ENCODE data around the gene TMEM69. TPM values are rescaled to one million over a fixed set of nuclear protein-coding genes. Genes with fewer than 3 reads are reported as not detected.

The TMEM69 gene, protein sequence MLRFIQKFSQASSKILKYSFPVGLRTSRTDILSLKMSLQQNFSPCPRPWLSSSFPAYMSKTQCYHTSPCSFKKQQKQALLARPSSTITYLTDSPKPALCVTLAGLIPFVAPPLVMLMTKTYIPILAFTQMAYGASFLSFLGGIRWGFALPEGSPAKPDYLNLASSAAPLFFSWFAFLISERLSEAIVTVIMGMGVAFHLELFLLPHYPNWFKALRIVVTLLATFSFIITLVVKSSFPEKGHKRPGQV
- total RNA-seq (ENCODE audit: low replicate concordance), result 6.3 and 24.4 TPM in 2 replicates

DNA sequence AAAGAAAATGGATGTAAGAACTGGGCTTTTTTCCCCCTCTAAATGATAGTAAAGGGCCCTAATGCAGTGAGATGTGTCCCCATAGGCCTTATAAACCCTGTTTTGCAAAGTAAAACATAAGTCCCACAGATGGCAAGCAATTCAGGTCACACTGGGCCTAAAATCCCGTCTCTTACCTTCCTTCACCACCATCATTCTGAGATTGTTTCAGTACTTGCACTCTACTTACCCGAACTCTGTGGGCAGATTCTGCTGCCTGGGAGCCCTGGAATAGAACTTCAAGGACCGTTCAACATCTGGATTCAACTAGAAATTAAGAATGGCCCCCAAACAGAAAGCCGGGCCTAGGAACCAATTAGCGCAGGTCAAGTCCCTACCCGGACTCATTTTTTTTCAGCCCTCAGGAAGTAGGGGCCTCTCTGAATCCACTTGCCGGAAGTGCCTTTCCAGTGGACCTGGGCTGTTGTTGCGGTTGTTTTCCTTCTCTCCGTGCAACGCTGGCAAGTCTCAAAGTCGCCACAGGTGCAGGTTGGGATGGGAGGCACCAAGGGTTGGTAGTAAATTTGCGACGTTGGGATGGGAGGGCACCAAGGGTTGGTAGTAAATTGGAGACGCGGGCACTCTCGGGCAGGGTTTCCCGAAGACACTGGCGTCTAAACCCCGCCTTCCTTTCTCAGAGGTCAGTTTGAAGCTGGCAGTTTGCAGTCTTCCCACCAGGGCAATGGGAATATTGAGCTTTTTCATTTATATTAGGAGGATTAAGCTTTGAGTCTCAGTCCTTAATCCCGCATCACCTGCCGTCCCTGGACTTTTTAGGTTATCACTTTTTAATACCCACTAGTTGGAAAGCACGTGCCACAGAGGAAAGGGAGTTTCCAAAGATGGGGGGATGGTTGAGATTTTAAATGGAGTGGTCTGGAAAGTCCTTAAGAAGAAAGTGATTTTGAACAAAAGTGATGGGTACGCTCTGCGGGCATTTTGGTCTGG lies at the start of gene TMEM69:
Gene TMEM69, plus strand, starts transcription at position 428 of the 987 bp plus-strand sequence. CDS start 2,888 bp downstream, outside the sequence.
- DNase-seq (ENCODE audit: low read depth), result peak; percentile 96
- peak within 1 kb of the TSS; percentile 97 for H3K4me3 ChIP-seq (ENCODE audit: low read depth, low read length)
- TF ChIP-seq, protein P1, sequence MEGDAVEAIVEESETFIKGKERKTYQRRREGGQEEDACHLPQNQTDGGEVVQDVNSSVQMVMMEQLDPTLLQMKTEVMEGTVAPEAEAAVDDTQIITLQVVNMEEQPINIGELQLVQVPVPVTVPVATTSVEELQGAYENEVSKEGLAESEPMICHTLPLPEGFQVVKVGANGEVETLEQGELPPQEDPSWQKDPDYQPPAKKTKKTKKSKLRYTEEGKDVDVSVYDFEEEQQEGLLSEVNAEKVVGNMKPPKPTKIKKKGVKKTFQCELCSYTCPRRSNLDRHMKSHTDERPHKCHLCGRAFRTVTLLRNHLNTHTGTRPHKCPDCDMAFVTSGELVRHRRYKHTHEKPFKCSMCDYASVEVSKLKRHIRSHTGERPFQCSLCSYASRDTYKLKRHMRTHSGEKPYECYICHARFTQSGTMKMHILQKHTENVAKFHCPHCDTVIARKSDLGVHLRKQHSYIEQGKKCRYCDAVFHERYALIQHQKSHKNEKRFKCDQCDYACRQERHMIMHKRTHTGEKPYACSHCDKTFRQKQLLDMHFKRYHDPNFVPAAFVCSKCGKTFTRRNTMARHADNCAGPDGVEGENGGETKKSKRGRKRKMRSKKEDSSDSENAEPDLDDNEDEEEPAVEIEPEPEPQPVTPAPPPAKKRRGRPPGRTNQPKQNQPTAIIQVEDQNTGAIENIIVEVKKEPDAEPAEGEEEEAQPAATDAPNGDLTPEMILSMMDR (IDR thresholded peaks at IDR 0.05; ENCODE audit: insufficient read depth, low read length), result peak; percentile 40

DNA sequence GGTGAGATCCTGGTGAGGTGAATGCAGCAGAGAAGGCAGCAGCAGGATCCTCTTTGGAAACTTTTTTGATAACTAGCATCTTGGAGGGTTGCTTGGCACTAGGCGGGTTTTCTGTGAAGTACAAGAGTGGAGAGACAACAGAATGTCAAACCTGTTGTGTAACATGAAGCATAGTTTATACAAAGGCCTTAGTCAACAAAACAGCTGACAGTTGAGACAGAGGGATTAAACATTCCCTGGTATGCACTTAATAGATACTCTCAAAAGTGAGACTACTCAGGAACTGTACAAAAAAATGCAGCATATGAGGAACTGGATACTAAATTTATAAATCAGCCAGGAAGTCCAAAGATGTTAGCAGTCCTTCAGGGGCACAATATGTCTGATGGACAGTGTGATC lies 47.7 kb upstream of the TMEM69 start:
- DNase-seq (ENCODE audit: low read depth), result no peak
- TF ChIP-seq, protein P1 (IDR thresholded peaks at IDR 0.05; ENCODE audit: insufficient read depth, low read length), result no peak
- H3K4me3 ChIP-seq (ENCODE audit: low read depth, low read length), result no peak overlapping the region

DNA sequence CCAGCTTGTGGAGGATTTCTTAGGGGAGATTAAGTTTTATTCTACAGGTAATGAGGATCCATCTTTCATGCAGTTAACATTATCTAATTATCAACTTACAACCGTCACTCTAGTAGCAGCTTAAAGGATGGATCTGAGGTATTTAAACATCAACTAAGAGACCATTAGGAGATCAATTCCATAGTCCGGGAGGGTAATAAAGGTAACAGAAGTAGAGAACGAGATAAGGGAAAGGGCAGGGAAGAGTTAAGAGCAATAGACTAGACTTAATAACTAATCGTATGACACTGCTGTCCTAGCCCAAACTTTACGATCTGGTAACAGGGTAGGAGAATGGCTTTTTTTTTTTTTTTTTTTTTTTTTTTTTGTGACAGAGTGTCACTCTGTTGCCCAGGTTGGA lies 44.7 kb upstream of the TMEM69 start:
- no peak overlapping the region for H3K4me3 ChIP-seq (ENCODE audit: low read depth, low read length)
- no peak for DNase-seq (ENCODE audit: low read depth)
- TF ChIP-seq, protein P1 (IDR thresholded peaks at IDR 0.05; ENCODE audit: insufficient read depth, low read length), result no peak

DNA sequence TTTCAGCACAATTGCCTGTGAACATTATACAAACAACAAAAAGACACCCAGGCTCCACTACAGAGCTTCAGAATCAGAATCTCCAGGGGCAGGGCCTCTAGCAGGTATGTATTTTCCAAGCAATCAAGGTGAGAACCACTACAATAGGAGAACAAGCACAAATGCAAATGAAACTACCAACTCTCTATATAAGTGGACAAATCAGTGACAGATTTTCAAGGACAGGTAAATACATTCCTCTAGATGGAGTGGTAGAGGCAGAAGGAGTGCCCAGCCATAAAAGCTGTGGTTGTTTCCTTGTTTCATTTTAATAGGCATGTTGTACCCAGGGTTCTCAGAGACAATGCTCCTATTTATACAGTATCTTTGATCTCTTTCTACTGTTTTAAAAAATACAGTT lies 44.0 kb upstream of the TMEM69 start:
- TF ChIP-seq, protein P1 (IDR thresholded peaks at IDR 0.05; ENCODE audit: insufficient read depth, low read length), result no peak
- H3K4me3 ChIP-seq (ENCODE audit: low read depth, low read length), result no peak overlapping the region
- DNase-seq (ENCODE audit: low read depth), result no peak

DNA sequence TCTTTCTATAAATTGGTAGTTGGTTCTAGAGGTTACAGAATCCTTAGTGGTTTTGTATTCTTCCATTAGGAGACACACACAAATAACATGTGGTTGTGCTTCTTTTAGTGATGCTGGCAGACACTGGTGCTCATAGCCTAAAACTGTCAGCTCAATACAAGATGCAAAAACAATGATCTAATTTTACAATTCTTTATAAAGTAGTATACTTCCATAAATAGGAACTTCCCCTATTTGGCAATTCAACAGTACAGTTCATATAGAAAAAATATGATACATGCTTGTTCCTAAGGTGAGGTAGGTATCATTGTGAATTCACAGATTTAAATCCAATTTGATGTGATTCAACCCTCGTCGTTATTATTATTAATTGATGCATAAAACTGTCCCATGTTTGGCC lies 43.3 kb upstream of the TMEM69 start:
- TF ChIP-seq, protein P1 (IDR thresholded peaks at IDR 0.05; ENCODE audit: insufficient read depth, low read length), result no peak
- no peak for DNase-seq (ENCODE audit: low read depth)
- no peak overlapping the region for H3K4me3 ChIP-seq (ENCODE audit: low read depth, low read length)

DNA sequence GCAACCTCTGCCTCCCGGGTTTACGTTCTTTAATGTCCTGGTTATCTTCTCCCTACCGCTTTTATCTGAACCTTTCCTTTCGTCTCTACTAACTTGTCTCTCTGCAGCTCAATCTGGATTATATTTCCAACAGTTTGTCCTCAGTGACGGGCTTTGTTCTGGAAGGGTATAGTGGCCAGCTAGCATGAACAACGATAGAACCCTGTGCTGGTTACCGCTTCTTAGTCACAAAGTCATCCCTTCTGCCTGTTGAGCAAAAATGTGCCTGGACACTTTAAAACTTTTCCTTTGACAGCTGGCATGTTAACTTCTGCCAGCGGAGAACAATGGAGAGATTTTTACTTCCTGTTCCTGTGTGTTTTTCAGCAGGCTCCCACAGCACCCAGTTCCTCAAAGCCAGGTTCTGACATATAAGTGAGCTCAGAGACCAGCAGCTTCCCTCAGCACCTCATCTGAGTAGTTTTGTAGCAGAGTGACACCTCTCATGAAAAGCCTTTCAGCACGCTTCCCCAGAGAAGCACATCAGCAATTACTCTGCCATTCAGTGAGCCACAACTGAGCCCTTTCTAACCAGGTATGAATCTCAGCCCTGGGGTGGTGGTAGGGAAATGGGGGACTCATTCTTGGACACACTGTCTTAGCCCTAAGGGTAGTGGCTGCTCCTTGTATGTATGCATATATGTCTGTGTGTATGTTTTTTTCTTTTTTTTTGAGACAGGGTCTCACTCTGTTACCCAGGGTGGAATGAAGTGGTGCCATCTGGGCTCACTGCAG lies 40.5 kb upstream of the TMEM69 start:
- peak; percentile 65 for DNase-seq (ENCODE audit: low read depth)
- TF ChIP-seq, protein P1 (IDR thresholded peaks at IDR 0.05; ENCODE audit: insufficient read depth, low read length), result no peak
- H3K4me3 ChIP-seq (ENCODE audit: low read depth, low read length), result no peak overlapping the region

Measured in fibroblast of the aortic adventitia (primary cell).